ENCODE data around the gene ADORA3.
"Not testable (repeated sequence)": the region's sequence is repeated elsewhere in the genome, so short reads cannot be mapped to it uniquely, and the experiment has no call there.

ADORA3 gene

GRCh38 chr1:111503585-111504060 is at the start of gene ADORA3, which contains the start of gene TMIGD3:
TSS of gene ADORA3 (minus strand) at chr1:111503633. CDS start at chr1:111503354, 279 bp downstream.
TSS of gene TMIGD3 (minus strand) at chr1:111503633. CDS start at chr1:111503354, 279 bp downstream.
- no peak for DNase-seq (ENCODE audit: low read depth in 3 of 3)

- no peak for DNase-seq (ENCODE audit: low read depth in 3 of 3)
These were observed 49.8 kb upstream of the ADORA3 start for GRCh38 chr1:111553196-111553595.

- DNase-seq (ENCODE audit: low read depth in 3 of 3), result no peak
These were observed 49.2 kb upstream of the ADORA3 start for GRCh38 chr1:111552587-111552986.

GRCh38 chr1:111551623-111552411 is 48.4 kb upstream of the ADORA3 start:
- no peak for DNase-seq (ENCODE audit: low read depth in 3 of 3)

- not testable (repeated sequence) for DNase-seq (ENCODE audit: low read depth in 3 of 3)
These were observed 44.4 kb upstream of the ADORA3 start for GRCh38 chr1:111547786-111548185.

- no peak for DNase-seq (ENCODE audit: low read depth in 3 of 3)
These were observed 38.8 kb upstream of the ADORA3 start for GRCh38 chr1:111542187-111542586.

GRCh38 chr1:111541721-111542120 is 38.3 kb upstream of the ADORA3 start:
- no peak for DNase-seq (ENCODE audit: low read depth in 3 of 3)

- DNase-seq (ENCODE audit: low read depth in 3 of 3), result no peak
These were observed 37.5 kb upstream of the ADORA3 start for GRCh38 chr1:111540928-111541327.

GRCh38 chr1:111538343-111539025 is 35.1 kb upstream of the ADORA3 start:
- no peak for DNase-seq (ENCODE audit: low read depth in 3 of 3)

- no peak for DNase-seq (ENCODE audit: low read depth in 3 of 3)
These were observed 32.1 kb upstream of the ADORA3 start for GRCh38 chr1:111535256-111536191.

- DNase-seq (ENCODE audit: low read depth in 3 of 3), result no peak
These were observed 16.6 kb upstream of the ADORA3 start for GRCh38 chr1:111520053-111520452.

GRCh38 chr1:111517469-111518225 is 14.2 kb upstream of the ADORA3 start:
- no peak for DNase-seq (ENCODE audit: low read depth in 3 of 3)

GRCh38 chr1:111516005-111516535 is 12.6 kb upstream of the ADORA3 start:
- no peak for DNase-seq (ENCODE audit: low read depth in 3 of 3)

GRCh38 chr1:111515291-111516004 is 12.0 kb upstream of the ADORA3 start:
- no peak for DNase-seq (ENCODE audit: low read depth in 3 of 3)

GRCh38 chr1:111513410-111514020 is 10.1 kb upstream of the ADORA3 start:
- DNase-seq (ENCODE audit: low read depth in 3 of 3), result no peak

GRCh38 chr1:111512931-111513330 is 9.5 kb upstream of the ADORA3 start:
- DNase-seq (ENCODE audit: low read depth in 3 of 3), result no peak

- DNase-seq (ENCODE audit: low read depth in 3 of 3), result no peak
These were observed 8.9 kb upstream of the ADORA3 start for GRCh38 chr1:111512132-111512889.

- DNase-seq (ENCODE audit: low read depth in 3 of 3), result no peak
These were observed 7.9 kb upstream of the ADORA3 start for GRCh38 chr1:111511370-111511769.

GRCh38 chr1:111509997-111510375 is 6.6 kb upstream of the ADORA3 start:
- DNase-seq (ENCODE audit: low read depth in 3 of 3), result no peak

Measured in stimulated activated CD4-positive, alpha-beta T cell treated with anti-CD3 and anti-CD28 coated beads, TNF-alpha, amount 100 ng/mL, for 4 hours (primary cell).